Forelimb muscle (tissue), 1 donor: Measurements from ENCODE around the gene EXOC3. TPM values are rescaled to one million over a fixed set of nuclear protein-coding genes. Genes with fewer than 3 reads are reported as not detected.
A peak's percentile ranks its signal among the peaks of the same experiment; 100 is the strongest.
"Not testable (repeated sequence)": the region's sequence is repeated elsewhere in the genome, so short reads cannot be mapped to it uniquely, and the experiment has no call there.

Experiments used
- DNase-seq: peaks from one replicate; pipeline ENCODE4 v3.0.0-alpha.2; 2013; ENCODE audit warnings: low read depth
- polyA plus RNA-seq: library from polyadenylated mRNA; unstranded; fragments of 120-200 nt; gene quantifications from one replicate; pipeline ENCODE4 v1.2.1, GENCODE V29; 2013; ENCODE audit not compliant: insufficient read length

The EXOC3 gene
- 39.3 TPM for polyA plus RNA-seq

- DNase-seq = peak; percentile 35
These were observed at the start of gene EXOC3 for GRCh38 chr5:442335-443238. EXOC3 (plus strand) TSS chr5:443176; CDS start chr5:446206, 3,030 bp downstream.

GRCh38 chr5:393846-394275 lies 49.1 kb upstream of the EXOC3 start:
- DNase-seq = no peak

- DNase-seq = no peak
These were observed 48.3 kb upstream of the EXOC3 start for GRCh38 chr5:394671-395155.

- no peak for DNase-seq
These were observed 47.6 kb upstream of the EXOC3 start for GRCh38 chr5:395156-395920.

- DNase-seq = no peak
These were observed 47.0 kb upstream of the EXOC3 start for GRCh38 chr5:395921-396530.

GRCh38 chr5:396531-396961 lies 46.4 kb upstream of the EXOC3 start:
- DNase-seq = no peak

GRCh38 chr5:398141-398474 lies 44.9 kb upstream of the EXOC3 start:
- not testable (repeated sequence) for DNase-seq

- DNase-seq = no peak
These were observed 44.3 kb upstream of the EXOC3 start for GRCh38 chr5:398475-399295.

GRCh38 chr5:399296-400281 lies 43.4 kb upstream of the EXOC3 start:
- peak; percentile 69 for DNase-seq

- DNase-seq = peak; percentile 81
These were observed 42.5 kb upstream of the EXOC3 start for GRCh38 chr5:400282-401145.

GRCh38 chr5:401146-402034 lies 41.6 kb upstream of the EXOC3 start:
- DNase-seq = no peak

- not testable (repeated sequence) for DNase-seq
These were observed 40.8 kb upstream of the EXOC3 start for GRCh38 chr5:402219-402614.

- no peak for DNase-seq
These were observed 40.2 kb upstream of the EXOC3 start for GRCh38 chr5:402615-403359.

- no peak for DNase-seq
These were observed 39.0 kb upstream of the EXOC3 start for GRCh38 chr5:403995-404394.

GRCh38 chr5:404666-405241 lies 38.2 kb upstream of the EXOC3 start:
- DNase-seq = no peak

- DNase-seq = no peak
These were observed 37.6 kb upstream of the EXOC3 start for GRCh38 chr5:405421-405820.

GRCh38 chr5:406041-406440 lies 36.9 kb upstream of the EXOC3 start:
- DNase-seq = no peak
